ENCODE measurements around the gene ATL1.
"Not testable (repeated sequence)": the region's sequence is repeated elsewhere in the genome, so short reads cannot be mapped to it uniquely, and the experiment has no call there.

ATL1 gene

DNA sequence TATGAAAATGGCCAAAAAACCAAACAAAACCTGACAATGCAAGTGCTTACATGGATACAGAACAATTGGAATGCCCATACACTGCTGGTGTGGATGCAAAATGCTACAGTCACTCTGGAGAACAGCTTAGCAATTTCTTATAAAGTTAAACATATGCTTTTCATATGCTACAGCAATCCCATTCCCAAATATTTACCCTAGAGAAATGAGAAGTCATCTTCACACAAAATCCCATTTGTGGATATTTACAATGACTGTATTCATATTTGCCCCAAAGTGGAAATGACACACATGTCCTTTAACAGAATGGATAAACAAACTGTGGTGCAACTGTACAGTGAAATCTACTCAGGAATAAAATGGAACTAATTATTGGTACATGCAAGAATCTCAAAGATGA is 87.8 kb downstream of the ATL1 start:
- H3K4me2 ChIP-seq, result peak overlapping the region in 8 of 11 experiments; percentile 5 to 54 (median 27); a peak in 9 of 22 replicates
- H3K27me3 ChIP-seq, result no peaks in the 10 kb centered on the region
- no peak overlapping the region for H3K9ac ChIP-seq
- H3K4me1 ChIP-seq, result peaks cover 0 to 29% (median 20%) of the 10 kb centered on the region in 10 experiments; a peak in 13 of 20 replicates
- no peaks in the 10 kb centered on the region; a peak in 1 of 22 replicates for H3K9me3 ChIP-seq (replicated peaks in 1 of 11)
- no peak overlapping the region for H3K4me3 ChIP-seq
- TF ChIP-seq Cebpa-rat (IDR thresholded peaks at IDR 0.05), result no peak
- H3K27ac ChIP-seq, result no peak overlapping the region
- H3K36me3 ChIP-seq, result peaks cover 14 to 52% (median 25%) of the 10 kb centered on the region in 11 experiments; a peak in 20 of 22 replicates
- H4K20me1 ChIP-seq, result peaks cover 0 to 33% (median 0%) of the 10 kb centered on the region in 11 experiments; a peak in 8 of 22 replicates

- Histone ChIP-seq H3K9me3 (replicated peaks in 1 of 11) (no peaks in the 10 kb centered on the region; a peak in 1 of 22 replicates), H3K4me1 (peaks cover 0 to 29% (median 20%) of the 10 kb centered on the region in 10 experiments; a peak in 13 of 20 replicates), H3K9ac (no peak overlapping the region), H4K20me1 (peaks cover 0 to 49% (median 8%) of the 10 kb centered on the region in 11 experiments; a peak in 11 of 22 replicates), H3K36me3 (peaks cover 4 to 42% (median 14%) of the 10 kb centered on the region in 11 experiments; a peak in 19 of 22 replicates), H3K4me2 (peak overlapping the region in 7 of 11 experiments; percentile 10 to 58 (median 21); a peak in 11 of 22 replicates), H3K4me3 (no peak overlapping the region), H3K27me3 (no peaks in the 10 kb centered on the region), H3K27ac (no peak overlapping the region)
- TF ChIP-seq Cebpa-rat (IDR thresholded peaks at IDR 0.05), result no peak
Observed at GRCh38 chr14:50649691-50650090, 89.7 kb downstream of the ATL1 start.

DNA sequence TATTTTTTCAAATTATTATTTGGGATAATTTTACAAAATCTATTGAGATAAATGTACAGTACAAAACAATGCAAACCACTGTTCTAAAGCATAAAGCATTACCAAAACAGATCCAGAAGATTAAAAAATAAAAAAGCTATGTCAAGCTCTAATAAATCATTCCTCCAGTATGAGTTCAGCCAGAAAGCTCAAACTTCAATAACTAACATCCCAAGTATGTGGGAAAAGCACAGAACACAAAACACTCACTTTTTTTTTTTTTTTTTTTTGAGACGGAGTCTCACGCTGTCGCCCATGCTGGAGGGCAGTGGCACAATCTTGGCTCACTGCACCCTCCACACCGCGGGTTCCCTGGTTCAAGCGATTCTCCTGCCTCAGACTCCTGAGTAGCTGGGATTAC is 96.8 kb downstream of the ATL1 start:
- Histone ChIP-seq H4K20me1 (peaks cover 0 to 50% (median 10%) of the 10 kb centered on the region in 11 experiments; a peak in 10 of 22 replicates), H3K4me2 (no peak overlapping the region), H3K4me1 (no peaks in the 10 kb centered on the region), H3K36me3 (peaks cover 26 to 48% (median 33%) of the 10 kb centered on the region in 11 experiments), H3K9ac (no peak overlapping the region), H3K9me3 (replicated peaks in 1 of 11) (peaks cover 0 to 30% (median 21%) of the 10 kb centered on the region in 11 experiments; a peak in 19 of 22 replicates), H3K4me3 (no peak overlapping the region), H3K27ac (no peak overlapping the region), H3K27me3 (no peaks in the 10 kb centered on the region)
- TF ChIP-seq Cebpa-rat (IDR thresholded peaks at IDR 0.05), result no peak

DNA sequence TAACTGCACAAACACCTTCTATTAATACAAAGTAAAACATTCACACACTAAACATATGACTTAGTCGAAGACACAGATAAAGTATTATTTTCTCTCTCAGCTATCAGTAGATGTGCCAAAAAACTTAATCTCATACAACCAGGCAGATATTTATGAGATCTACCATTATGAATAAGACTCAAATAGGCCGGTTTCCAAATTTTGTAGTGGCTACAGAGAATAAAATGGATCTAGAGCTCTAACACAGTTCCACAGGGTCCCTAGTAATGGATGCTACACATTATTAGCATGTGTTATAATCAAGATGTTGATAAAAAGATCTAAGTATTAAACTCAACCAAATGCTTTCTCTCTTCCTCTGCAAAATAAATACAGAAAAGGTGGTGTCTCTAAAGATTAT is 97.8 kb downstream of the ATL1 start:
- Histone ChIP-seq H3K4me1 (no peaks in the 10 kb centered on the region), H3K27ac (no peak overlapping the region), H3K9ac (no peak overlapping the region), H3K4me2 (no peak overlapping the region), H3K36me3 (peaks cover 28 to 57% (median 35%) of the 10 kb centered on the region in 11 experiments), H3K4me3 (no peak overlapping the region), H3K9me3 (replicated peaks in 1 of 11) (peaks cover 0 to 35% (median 22%) of the 10 kb centered on the region in 11 experiments; a peak in 19 of 22 replicates), H4K20me1 (peaks cover 0 to 42% (median 9%) of the 10 kb centered on the region in 11 experiments; a peak in 10 of 22 replicates), H3K27me3 (no peaks in the 10 kb centered on the region)
- TF ChIP-seq Cebpa-rat (IDR thresholded peaks at IDR 0.05), result no peak

DNA sequence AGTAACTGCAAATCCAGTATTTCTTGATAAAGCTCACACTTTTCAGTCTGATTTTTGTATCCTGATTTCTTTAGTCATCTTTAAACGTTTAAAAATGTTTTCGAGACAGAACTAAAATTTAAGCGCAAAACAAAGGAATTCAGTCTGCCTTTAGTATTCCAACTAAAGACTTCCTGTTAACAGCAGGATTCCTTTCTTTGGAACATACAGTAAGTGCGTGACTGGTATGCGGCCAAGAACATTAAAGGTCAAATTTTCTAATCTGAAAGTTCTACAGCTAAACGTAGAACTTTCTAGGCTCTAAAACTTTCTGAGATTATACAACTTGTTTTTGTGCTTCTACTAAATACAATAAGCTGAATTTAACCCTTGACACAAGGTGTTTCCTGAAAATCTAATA is 98.3 kb downstream of the ATL1 start:
- no peaks in the 10 kb centered on the region for H3K4me1 ChIP-seq
- H3K27me3 ChIP-seq, result no peaks in the 10 kb centered on the region
- H3K9ac ChIP-seq, result no peak overlapping the region
- H3K27ac ChIP-seq, result no peak overlapping the region
- H3K4me3 ChIP-seq, result no peak overlapping the region
- peaks cover 0 to 35% (median 22%) of the 10 kb centered on the region in 11 experiments; a peak in 19 of 22 replicates for H3K9me3 ChIP-seq (replicated peaks in 1 of 11)
- H3K4me2 ChIP-seq, result no peak overlapping the region
- H3K36me3 ChIP-seq, result peaks cover 28 to 61% (median 34%) of the 10 kb centered on the region in 11 experiments
- H4K20me1 ChIP-seq, result peaks cover 0 to 41% (median 9%) of the 10 kb centered on the region in 11 experiments; a peak in 10 of 22 replicates
- TF ChIP-seq Cebpa-rat (IDR thresholded peaks at IDR 0.05), result no peak

- no peak overlapping the region for H3K27ac ChIP-seq
- no peak overlapping the region for H3K4me2 ChIP-seq
- H3K27me3 ChIP-seq, result no peaks in the 10 kb centered on the region
Observed at GRCh38 chr14:50659327-50659974, 99.5 kb downstream of the ATL1 start.

GRCh38 chr14:50664579-50664978 is 104.6 kb downstream of the ATL1 start:
- Histone ChIP-seq H3K4me2 (peak overlapping the region; percentile 16 to 95 (median 87); a peak in 19 of 22 replicates), H3K36me3 (peaks cover 27 to 51% (median 44%) of the 10 kb centered on the region in 11 experiments), H3K9me3 (replicated peaks in 1 of 11) (peaks cover 0 to 28% (median 22%) of the 10 kb centered on the region in 11 experiments; a peak in 19 of 22 replicates), H3K4me1 (peaks cover 16 to 36% (median 27%) of the 10 kb centered on the region in 10 experiments; a peak in 19 of 20 replicates), H4K20me1 (peaks cover 0 to 16% (median 0%) of the 10 kb centered on the region in 11 experiments; a peak in 4 of 22 replicates)
- not testable (repeated sequence) for H3K9ac ChIP-seq, H3K27ac ChIP-seq, H3K27me3 ChIP-seq, H3K4me3 ChIP-seq

More at GRCh38 chr14:50659327-50659974, 99.5 kb downstream of the ATL1 start:
- peaks cover 0 to 29% (median 4%) of the 10 kb centered on the region in 11 experiments; a peak in 8 of 22 replicates for H4K20me1 ChIP-seq
- peaks cover 0 to 35% (median 22%) of the 10 kb centered on the region in 11 experiments; a peak in 19 of 22 replicates for H3K9me3 ChIP-seq (replicated peaks in 1 of 11)
- H3K36me3 ChIP-seq, result peaks cover 28 to 72% (median 43%) of the 10 kb centered on the region in 11 experiments
- H3K4me1 ChIP-seq, result peaks cover 0 to 7% (median under 1%) of the 10 kb centered on the region in 10 experiments; a peak in 9 of 20 replicates
- no peak overlapping the region for H3K4me3 ChIP-seq
- H3K9ac ChIP-seq, result no peak overlapping the region
- TF ChIP-seq Cebpa-rat (IDR thresholded peaks at IDR 0.05), result no peak

GRCh38 chr14:50665300-50665699 is 105.4 kb downstream of the ATL1 start:
- Histone ChIP-seq H3K4me3 (peak overlapping the region in 5 of 10 experiments; percentile 23 to 95 (median 89); a peak in 10 of 20 replicates), H3K9me3 (replicated peaks in 1 of 11) (peaks cover 0 to 21% (median 15%) of the 10 kb centered on the region in 11 experiments; a peak in 19 of 22 replicates), H3K36me3 (peaks cover 20 to 44% (median 36%) of the 10 kb centered on the region in 11 experiments), H4K20me1 (peaks cover 0 to 16% (median 0%) of the 10 kb centered on the region in 11 experiments; a peak in 3 of 22 replicates), H3K4me1 (peaks cover 18 to 37% (median 29%) of the 10 kb centered on the region in 10 experiments; a peak in 19 of 20 replicates), H3K4me2 (peak overlapping the region; percentile 60 to 95 (median 88))
- H3K9ac ChIP-seq, H3K27me3 ChIP-seq, H3K27ac ChIP-seq: not testable (repeated sequence)
